C4-2B (cell line): ENCODE data around the gene ROR2.

Source experiments
- CTCF ChIP-seq: fragments of 450-650 bp; conservative IDR thresholded peaks from 2 replicates; pipeline ENCODE4 v1.5.1; 2017; ENCODE audit warnings: mild to moderate bottlenecking
- ZFX ChIP-seq: fragments of 450-650 bp; IDR thresholded peaks from 2 replicates; pipeline ENCODE4 v1.6.1; 2017

GRCh38 chr9:91736898-91737601 is 213.0 kb downstream of the ROR2 start:
- TF ChIP-seq CTCF, result no peak
- TF ChIP-seq ZFX, result no peak
